ENCODE data around the gene IFI27L2.

Gene IFI27L2

DNA sequence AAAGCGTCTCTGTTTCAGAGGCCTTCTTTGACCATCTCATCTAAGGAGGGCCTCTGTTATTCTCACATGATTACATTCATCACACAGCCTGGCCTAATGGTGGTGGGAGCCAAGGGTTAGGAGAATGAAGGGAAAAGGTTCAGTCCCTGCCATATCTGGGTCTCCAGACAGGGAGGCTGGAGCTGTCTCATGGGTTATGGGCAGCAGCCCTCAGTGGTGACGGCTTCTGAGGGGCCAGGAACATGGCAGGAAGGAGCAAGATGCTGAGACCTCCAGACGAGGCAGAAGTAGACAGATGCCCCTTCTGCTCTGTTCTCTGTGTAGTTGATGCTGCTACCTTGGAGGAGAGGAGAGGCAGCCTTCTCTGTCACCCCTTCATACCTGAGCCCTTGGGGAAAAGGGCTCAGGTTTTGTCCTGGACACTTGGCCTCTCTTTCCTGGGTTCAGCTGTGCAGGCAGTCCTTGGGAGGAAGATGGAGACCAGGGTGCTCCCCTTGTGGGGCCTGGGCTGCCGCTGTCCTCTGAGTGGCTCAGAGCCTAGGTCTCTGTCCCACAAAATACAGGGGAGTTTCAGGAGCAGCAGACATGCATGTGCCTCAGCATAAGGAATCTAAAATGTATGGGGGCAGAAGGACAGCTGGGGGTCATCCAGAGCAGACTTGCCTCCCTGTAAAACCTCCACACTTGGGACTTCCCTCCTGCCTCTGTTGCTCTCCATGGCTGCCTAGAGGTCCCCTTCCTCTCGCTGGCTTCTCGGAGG, 3.6 kb downstream of the IFI27L2 start:
- H3K4me3 ChIP-seq (ENCODE audit: low read depth, low read length), result no peak overlapping the region
- ChIA-PET CTCF (interaction anchor here (0.9 to 2.7 kb wide), 3 partner anchors 11 to 186 kb away, joined by 4 to 14 read pairs (median 5); no protein-coding TSS in a partner anchor), POLR2A (no interaction called here)
- TF ChIP-seq, protein P1, sequence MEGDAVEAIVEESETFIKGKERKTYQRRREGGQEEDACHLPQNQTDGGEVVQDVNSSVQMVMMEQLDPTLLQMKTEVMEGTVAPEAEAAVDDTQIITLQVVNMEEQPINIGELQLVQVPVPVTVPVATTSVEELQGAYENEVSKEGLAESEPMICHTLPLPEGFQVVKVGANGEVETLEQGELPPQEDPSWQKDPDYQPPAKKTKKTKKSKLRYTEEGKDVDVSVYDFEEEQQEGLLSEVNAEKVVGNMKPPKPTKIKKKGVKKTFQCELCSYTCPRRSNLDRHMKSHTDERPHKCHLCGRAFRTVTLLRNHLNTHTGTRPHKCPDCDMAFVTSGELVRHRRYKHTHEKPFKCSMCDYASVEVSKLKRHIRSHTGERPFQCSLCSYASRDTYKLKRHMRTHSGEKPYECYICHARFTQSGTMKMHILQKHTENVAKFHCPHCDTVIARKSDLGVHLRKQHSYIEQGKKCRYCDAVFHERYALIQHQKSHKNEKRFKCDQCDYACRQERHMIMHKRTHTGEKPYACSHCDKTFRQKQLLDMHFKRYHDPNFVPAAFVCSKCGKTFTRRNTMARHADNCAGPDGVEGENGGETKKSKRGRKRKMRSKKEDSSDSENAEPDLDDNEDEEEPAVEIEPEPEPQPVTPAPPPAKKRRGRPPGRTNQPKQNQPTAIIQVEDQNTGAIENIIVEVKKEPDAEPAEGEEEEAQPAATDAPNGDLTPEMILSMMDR (IDR thresholded peaks at IDR 0.05; ENCODE audit: insufficient read depth, low read length, missing control alignments), result no peak
- DNase-seq (ENCODE audit: low read depth, low spot score), result no peak

DNA sequence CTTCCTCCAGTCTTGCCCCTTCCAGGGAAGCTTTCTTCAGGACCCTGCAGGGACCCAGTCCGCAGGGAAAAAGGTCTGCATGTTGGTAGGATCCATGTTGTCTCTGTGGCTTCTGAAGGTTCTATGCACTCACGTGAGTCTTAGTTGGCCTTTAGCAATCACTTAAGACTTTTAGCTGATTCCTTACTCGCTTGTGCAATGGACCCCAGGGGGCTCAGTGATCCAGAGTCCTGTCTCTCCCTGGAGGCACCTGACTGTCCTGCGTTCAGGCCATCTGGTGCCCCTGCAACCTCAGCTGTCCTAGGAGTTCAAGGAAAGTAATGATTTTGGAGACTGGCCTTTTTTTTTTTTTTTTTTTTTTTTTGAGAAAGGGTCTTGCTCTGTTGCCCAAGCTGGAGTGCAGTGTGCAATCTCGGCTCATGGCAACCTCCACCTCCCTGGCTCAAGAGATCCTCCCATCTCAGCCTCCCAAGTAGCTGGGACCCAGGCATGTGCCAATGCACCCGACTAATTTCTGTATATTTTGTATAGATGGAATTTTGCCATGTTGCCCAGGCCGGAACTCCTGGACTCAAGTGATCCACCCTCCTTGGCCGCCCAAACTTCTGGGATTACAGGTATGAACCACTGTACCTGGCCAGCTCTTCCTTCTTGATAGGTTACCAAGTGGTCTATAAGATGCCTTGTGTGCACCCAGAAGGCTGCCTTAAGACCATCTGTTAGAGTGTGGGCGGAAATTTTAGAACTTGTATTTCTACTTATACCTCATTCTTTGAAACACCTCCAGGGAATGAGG, 4.6 kb downstream of the IFI27L2 start:
- CTCF ChIA-PET, result interaction anchor here (0.7 to 2.7 kb wide), 7 partner anchors 9 to 185 kb away, joined by 3 to 14 read pairs (median 4); no protein-coding TSS in a partner anchor
- TF ChIP-seq, protein P1 (IDR thresholded peaks at IDR 0.05; ENCODE audit: insufficient read depth, low read length, missing control alignments), result no peak
- no peak for DNase-seq (ENCODE audit: low read depth, low spot score)
- POLR2A ChIA-PET, result interaction anchor here (1.3 kb wide), 1 partner anchor 44 kb away, joined by 3 read pairs; the partner anchor contains the start of genes DDX24 and IFI27L1
- no peak overlapping the region for H3K4me3 ChIP-seq (ENCODE audit: low read depth, low read length)

DNA sequence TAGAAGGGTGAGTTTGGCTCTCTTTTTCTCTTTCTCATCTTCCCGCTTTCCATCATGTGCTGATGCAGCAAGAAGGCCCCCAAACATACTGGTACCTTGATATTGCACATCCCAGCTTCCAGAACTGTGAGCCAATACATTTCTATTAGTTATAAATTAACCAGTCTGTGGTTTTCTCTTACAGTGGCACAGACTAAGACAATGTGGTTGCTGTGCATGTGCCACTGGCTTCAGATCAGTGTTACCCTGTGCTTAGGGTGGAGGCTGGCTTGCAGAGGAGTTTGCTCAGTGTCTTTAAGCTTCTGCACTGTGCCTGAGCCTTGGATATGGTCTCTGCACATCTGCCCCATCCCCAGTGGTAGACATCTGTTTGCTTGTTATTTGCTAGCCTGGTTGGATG, 5.5 kb downstream of the IFI27L2 start:
- ChIA-PET POLR2A (interaction anchor here (1.3 kb wide), 1 partner anchor 43 kb away, joined by 3 read pairs; the partner anchor contains the start of genes DDX24 and IFI27L1), CTCF (interaction anchor here (1.2 to 2.7 kb wide), 4 partner anchors 13 to 87 kb away, joined by 3 to 14 read pairs (median 4); no protein-coding TSS in a partner anchor)
- H3K4me3 ChIP-seq (ENCODE audit: low read depth, low read length), result no peak overlapping the region
- TF ChIP-seq, protein P1 (IDR thresholded peaks at IDR 0.05; ENCODE audit: insufficient read depth, low read length, missing control alignments), result no peak
- no peak for DNase-seq (ENCODE audit: low read depth, low spot score)

DNA sequence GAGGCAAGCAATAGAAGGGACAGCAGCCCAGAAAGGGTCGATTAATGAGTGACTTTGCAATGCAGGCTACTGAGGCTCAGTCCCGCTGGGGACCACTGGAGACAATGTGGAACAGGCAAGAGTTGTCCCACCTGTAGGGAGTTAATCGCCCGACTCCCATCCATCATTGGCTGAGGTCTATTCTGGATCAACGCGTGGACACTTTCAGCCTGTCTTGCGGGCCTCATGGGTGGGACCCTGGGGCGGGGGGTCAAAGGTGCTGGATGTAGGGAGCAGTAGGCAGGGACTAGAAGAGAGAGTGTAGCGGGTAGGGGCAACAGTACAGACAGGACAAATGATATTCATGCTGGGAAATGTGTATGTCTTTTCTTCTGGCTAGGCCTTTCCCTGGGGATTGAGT, 6.1 kb downstream of the IFI27L2 start:
- TF ChIP-seq, protein P1 (IDR thresholded peaks at IDR 0.05; ENCODE audit: insufficient read depth, low read length, missing control alignments), result no peak
- DNase-seq (ENCODE audit: low read depth, low spot score), result no peak
- no peak overlapping the region for H3K4me3 ChIP-seq (ENCODE audit: low read depth, low read length)
- POLR2A ChIA-PET, result no interaction called here
- CTCF ChIA-PET, result interaction anchor here (1.2 to 2.7 kb wide), 4 partner anchors 13 to 87 kb away, joined by 3 to 14 read pairs (median 4); no protein-coding TSS in a partner anchor

DNA sequence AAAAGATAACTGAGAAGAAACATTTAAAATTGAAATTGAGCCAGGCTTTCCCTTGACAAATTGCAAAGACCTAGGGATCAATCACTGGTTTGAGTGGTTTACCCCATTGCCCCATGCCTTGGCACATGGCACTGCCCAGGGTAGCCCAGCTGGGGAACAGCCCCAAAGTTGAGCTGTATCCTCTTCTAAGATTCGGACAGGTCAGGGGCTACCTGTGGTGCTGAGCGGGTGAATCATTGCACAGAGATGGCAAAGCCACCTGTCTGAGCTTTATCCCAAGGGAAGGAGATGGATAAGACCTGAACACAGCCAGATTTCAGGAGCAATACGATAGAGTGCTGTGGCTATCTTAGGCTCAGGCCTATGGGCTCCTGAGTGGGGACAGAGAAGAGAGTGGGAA, 7.0 kb downstream of the IFI27L2 start:
- ChIA-PET POLR2A (no interaction called here), CTCF (interaction anchor here (1.1 to 1.9 kb wide), 2 partner anchors 10 to 86 kb away, joined by 4 to 12 read pairs; no protein-coding TSS in a partner anchor)
- TF ChIP-seq, protein P1 (IDR thresholded peaks at IDR 0.05; ENCODE audit: insufficient read depth, low read length, missing control alignments), result no peak
- H3K4me3 ChIP-seq (ENCODE audit: low read depth, low read length), result no peak overlapping the region
- no peak for DNase-seq (ENCODE audit: low read depth, low spot score)

All from AG04449 (cell line).